Renal pelvis (tissue), 4 donors: ENCODE data around the gene BANP. TPM values are rescaled to one million over a fixed set of nuclear protein-coding genes. Genes with fewer than 3 reads are reported as not detected.
A peak's percentile ranks its signal among the peaks of the same experiment; 100 is the strongest.
"Not testable (repeated sequence)": the region's sequence is repeated elsewhere in the genome, so short reads cannot be mapped to it uniquely, and the experiment has no call there.

Experiments used
- DNase-seq: peaks from one replicate; pipeline ENCODE4 v3.0.0-alpha.2; 2013
- polyA plus RNA-seq, 3 donors: library from polyadenylated mRNA; unstranded; fragments of 120-200 nt; gene quantifications; one replicate each; pipeline ENCODE4 v1.2.1, GENCODE V29; 2013; ENCODE audit not compliant: insufficient read length in 3 of 3

The BANP gene
- polyA plus RNA-seq, 3 donors, result 23.1 to 27.4 (median 27.3) TPM

DNA sequence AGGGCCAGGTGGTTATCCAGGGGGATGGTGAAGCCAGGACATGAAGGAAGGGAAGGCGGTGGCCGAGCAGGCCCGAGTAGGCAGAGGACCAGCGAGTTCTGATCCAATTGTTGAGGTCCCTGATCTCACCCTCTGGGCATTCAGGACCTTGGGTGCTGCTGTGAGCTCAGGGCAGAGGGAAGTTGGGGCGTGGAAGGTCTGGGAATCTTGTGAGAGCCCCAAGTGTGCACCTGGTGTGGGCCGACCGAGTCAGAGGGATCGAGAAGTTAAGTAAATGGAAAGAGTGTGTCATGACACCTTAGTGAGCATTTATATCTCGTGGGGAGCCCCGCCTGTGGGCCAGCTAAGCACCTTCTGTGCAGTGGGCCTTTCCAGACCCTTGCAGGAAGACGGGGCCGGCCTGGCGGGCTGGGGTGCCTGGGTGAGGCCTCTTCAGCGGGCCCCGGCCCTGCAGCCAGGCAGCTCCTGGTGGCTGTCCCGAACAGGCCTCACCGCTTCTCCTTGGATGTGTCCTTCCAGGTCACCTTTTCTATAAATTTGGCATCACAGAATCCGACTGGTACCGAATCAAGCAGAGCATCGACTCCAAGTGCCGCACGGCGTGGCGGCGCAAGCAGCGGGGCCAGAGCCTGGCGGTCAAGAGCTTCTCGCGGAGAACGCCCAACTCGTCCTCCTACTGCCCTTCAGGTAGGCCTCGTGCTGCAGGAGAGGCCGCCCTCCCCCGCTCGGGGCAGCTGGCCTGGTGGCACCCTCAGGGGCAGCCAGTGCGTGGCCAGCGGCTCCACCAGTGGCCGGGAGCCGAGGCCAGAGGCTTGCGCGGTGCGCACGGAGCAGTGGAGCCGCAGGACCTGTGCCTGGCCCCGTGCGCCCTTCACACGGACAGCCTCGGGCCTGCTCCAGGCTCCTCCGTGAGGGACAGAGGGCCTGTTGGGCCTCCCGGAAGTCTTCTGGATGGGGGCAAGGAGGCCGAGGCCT, 76.0 kb downstream of the BANP start:
- DNase-seq, result no peak

DNA sequence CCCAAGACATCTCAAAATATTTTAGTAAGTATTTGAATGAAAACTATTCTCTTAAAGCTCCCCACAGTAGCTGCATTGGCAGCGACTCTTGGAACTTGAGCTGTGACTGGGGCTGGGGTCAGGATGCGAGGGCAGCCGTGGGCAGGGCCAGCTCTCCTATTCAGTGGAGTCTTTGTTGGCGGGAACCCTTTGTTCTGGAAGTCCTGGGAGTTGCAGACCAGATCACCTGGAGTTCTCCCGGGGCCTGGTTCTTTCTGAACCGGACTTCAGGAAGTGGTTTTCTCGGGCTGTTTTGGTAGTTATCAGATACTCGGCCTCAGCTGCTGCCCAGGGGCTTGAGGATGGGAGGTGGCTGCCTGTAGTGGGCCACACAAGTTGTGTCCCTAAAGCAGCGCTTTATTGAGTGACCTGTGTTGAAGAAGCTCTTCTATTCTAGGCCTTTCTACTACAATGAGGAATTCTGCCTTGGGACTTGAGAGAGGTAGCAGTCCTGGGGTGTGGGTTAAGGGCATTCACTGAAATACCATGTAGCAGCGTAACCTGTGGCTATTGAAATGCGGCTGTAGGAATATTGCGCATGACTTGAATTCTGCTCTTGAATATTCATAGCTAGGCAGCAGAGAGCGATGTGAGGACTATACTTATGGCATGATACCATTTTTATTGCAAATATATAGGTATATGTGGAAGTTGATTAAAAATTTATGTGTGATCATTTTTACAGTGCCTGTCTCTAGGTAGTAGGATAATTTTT, 77.1 kb downstream of the BANP start:
- DNase-seq, result not testable (repeated sequence)

DNA sequence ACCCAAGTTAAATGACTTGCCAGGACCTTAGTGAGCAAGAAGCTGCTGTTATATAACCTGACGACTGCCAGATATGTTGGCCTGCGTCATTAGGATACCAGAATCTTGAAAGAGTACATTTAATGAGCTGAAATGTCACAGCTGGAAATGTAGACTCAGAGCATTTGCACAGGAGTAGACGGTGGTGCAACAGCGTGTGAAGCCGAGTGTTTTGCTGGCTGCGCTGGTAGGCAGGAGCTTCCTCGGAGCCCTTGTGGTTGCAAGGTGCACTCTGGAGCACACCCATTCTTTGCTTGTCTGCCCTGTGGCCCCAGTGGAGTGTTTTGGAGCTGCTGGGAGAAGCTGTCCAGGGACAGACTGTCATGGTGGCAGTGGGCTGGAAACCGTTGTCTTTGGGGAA, 79.3 kb downstream of the BANP start:
- DNase-seq, result peak; percentile 39

DNA sequence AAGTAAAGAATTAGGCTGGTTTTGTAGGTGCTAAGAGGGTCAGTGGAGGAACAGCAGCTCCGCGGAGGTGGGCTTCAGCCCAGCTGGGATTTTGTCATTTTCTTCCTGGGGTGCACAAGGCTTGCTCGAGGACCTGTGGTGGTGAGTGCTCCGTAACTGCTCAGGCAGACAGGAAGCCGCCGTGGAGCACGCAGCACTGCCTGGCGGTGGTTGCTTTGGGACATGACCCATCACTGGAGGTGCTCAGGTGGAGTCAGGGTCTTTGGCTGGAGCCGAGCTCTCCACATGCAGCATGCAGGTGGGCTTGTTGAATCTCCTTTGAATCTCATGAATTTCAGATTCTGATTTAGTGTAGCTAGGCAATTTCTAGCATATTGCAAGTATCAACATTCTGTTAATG, 79.7 kb downstream of the BANP start:
- not testable (repeated sequence) for DNase-seq

DNA sequence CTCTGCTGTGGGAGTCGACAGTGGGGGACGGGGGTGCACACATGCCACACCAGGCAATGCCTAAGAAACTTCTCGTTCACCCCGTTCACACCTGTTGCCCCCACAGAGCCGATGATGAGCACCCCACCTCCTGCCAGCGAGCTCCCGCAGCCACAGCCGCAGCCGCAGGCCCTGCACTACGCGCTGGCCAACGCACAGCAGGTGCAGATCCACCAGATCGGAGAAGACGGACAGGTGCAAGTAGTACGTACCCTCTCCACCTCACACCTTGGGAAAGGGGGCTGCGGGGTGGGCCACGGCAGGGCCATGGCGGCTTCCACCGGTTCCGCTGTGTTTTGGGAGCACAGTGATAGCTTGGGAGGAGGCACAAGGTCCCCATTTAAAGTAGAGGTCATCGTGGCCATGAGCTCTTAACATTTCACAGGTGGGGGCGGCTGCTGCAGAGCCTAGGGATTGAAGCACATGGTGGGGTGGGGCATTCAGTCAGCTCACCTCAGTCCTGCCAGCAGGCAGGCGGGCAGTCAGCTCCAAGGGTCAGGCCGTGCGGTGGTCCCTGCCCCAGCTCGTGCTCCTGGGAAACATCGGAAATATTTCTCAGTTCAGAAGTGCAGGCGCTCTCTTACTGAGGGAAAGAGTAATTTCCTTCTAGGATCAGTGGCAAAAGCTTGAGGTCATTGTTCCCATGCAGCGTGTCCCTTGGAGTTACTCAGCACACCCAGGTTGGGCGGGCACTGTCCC, 81.9 kb downstream of the BANP start:
- DNase-seq, result not testable (repeated sequence)

DNA sequence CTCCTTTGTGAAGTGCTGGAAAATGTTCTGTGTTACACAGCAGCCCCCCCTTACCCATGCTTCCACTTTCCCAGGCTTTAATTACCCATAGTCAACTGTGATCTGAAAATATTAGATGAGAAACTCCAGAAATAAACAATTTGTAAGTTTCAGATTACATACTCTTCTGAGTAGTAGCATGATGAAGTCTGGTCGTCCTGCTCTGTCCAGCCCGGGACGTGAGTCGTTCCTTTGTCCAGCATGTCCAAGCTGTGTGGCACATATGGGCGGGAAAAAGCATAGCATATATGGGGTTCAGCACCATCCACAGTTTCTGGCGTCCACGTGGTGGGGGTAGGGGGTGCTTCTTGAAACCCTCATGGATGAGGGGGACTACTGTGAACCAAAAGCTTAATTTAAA, 83.5 kb downstream of the BANP start:
- DNase-seq, result no peak

DNA sequence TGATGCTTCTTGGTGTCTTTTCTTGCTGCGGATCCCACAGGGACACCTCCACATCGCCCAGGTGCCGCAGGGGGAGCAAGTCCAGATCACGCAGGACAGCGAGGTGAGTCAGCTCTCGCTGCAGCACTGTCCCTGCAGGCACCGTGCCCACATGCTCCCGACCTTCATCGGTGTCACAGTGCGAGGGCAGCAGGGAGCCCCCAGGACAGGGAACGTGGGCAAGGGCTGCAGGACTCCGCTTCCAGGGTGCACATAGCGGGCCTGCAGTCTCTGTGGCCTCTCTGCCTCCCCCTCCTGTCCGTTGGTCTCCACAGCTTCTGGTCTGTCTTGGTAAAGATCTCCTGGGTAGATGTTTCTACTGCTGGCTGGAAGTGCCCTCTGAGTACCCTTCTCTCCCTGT, 84.1 kb downstream of the BANP start:
- no peak for DNase-seq

DNA sequence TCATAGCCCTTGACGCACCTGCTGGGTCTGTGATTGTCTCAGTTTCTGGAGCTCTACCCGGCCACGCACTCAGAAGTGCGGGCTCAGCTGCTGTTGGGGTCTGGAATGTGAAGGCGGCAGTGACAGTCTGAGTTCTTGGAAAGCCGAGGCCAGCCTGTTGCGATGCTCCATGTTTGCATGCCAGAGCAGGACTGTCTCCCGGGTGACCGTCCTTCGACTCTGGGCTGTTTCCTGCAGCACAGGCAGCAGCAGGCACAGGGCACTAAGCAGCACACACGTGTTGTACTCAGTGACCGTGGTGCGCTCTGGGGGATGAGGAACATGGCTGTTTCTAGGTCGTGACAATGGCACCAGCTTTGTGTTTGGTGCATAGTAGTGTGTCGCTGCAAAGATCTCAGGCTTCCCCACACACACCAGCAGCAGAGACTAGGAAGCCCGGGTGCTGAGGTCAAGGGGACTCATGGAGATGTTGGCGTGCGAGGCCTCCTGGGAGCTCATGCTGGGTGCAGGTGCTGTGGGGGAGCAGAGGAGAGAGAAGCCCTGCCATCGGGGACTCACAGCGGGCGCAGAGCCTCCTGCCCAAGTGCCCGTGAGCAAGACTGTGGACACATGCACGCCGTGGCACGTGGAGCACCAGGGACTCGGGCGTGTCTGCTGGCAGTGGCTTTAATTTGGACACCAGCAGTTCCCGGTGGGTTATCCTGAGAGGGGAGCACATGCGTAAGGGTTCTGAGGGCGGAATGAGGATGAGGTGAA, 84.8 kb downstream of the BANP start:
- not testable (repeated sequence) for DNase-seq

DNA sequence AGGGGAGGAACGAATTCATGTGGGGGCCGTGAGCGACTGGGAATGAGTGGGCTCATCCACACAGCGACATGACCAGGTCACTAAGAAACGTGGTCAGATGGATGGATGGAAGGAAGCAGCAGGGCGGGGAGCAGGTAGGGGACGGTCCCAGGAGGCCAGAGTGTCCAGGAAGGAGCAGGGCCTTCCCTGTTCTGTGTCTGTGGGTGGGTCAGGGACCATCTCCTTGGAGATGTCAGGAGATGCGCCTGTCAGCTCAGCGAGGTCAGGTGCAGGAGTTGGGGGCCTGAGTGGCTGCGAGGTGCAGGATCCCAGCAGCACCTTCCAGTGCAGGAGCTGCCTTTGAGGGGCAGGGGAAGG, 85.4 kb downstream of the BANP start:
- DNase-seq, result not testable (repeated sequence)

DNA sequence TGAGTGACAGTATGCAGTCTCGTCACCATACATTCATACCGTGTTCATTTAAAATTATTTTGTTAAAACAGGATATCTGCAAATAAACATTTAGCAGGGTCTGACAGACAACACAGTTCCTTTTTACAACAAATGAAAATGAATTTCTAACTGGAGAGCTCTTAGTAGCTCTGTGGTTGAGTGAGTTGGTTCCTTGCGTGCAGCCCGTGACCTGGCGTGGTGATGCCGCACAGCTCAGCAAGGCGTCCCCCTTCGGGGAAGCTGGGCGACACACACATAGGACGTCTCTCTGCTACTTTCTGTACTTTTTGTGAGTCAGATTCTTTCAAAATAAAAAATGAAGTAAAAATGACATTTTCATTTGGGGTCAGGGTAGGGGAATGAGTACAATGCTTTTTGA, 86.1 kb downstream of the BANP start:
- not testable (repeated sequence) for DNase-seq

DNA sequence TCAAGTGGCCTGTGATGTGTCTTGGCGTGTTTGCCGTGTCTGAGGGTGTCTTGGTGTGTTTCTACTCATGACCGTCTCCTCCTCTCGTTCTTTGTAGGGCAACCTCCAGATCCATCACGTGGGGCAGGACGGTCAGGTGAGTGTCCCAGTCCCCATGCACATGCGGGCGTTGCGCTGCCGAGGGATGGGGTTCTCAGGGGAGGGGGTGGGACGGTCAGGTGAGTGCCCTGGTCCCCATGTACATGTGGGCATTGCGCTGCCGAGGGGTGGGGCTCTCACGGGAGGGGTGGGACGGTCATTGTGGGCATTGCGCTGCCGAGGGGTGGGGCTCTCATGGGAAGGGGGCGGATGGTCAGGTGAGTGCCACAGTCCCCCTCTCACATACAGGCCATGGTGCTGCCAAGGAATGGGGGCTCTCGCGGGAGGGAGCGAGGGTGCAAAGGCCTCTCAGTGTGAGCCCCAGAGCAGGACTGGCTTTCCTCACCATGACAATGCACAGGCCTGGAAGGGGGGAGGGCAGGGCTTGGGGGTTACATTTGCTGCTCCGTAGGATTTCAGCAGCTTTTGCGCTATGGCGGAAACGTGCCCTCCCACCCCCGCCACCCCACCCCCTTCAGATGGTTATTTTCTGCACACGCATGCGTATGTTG, 86.8 kb downstream of the BANP start:
- not testable (repeated sequence) for DNase-seq

DNA sequence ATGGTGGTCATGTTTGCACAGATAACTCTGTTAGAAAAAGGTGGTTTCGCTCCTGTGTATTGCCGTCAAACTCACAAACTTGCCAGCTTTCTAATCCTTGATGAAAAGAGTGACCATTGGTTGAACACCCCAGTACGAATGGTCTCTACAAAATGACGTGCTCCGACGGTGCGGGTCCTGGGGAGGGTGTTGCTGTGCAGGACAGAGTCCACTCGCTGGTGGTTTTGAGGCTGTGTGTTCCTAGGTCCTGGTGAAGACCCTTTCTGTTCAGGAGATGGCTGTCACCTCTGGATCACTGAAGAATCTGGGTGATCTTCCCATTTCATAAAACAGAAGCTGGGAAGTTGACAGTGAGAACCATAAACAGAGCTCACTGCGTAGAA, 87.3 kb downstream of the BANP start:
- not testable (repeated sequence) for DNase-seq

DNA sequence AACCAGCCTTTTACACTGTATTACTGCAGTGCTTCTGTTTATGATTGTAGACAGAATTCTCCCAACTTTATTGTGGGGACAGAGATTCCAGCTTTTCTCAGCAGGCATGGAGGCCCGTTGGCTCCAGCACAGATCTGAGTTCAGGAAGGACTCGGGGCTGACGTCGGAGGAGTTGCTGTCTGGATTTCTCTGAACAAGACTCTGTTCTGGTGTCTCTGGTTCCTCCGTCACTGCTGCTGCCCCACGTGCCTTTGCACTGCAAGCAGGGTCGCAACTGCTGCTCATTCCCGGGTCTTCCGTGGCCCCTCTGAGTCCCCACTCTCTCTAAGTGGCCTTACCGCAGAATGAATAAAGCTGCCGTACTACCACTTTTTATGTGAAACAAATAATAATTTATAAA, 88.4 kb downstream of the BANP start:
- DNase-seq, result no peak

DNA sequence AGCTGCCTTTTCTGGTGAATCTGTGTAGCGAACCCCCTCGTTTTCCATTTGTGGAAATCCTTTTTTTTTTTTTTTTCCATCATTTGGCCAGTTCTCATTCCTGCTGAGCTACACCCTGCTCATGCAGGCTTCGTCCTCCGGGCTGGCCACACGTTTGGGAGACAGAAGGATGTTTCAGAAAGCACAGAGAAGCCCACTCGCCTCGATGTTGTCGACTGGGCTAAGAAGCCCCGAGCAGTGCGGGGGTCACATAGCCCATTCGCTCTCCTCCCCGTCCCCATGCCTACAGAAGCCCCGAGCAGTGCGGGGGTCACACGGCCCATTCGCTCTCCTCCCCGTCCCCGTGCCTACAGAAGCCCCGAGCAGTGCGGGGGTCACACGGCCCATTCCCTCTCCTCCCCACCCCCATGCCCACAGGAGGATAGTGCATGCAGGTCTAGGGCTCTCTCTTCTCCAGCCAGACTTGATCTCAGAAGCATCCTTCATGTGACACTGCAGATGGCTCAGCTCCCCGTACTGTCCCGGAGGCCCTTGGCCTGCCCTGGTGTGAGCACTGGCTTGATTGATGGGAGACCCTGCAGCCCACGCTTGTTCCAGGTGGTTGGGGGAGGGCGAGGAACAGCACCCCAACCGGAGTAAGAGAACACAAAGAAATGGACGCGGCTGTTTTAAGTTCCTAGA, 89.1 kb downstream of the BANP start:
- DNase-seq, result not testable (repeated sequence)

DNA sequence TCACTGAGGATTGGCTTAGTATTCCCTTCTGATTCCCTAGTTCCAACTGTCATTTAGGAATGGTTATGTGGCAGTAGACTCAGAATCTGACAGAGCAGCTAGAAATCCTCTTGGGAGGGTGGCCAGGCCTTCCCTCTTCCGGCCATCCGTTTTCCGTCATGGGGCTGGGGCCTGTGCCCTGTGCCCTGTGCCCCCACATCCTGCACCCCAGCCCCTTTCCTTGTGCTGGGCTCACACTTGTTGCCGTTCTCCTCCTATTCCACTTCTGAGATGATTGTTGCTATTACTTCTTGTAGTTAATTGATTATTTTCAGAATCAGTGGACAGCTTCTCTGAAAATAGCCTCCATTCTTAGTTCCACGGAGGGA, 89.6 kb downstream of the BANP start:
- DNase-seq, result not testable (repeated sequence)

DNA sequence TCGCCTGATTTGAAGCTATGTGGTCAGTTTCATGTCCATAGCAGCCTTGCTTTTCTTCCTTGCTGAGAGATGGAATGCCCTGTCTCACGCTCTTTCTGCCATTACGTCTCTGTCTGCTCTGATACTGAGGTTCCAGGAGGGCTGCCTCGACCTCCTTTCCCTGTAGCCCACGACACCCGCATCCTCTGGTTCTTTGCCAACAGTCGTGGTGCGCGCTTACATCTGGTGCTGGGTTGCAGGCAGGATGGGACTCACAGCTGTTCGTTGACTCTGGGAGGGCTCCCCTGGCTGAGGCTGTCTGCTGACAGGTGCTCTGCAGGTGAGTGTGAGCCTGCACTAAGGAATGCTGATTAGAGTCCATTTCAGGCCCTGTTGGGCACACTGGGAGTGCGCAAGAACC, 90.3 kb downstream of the BANP start:
- DNase-seq, result not testable (repeated sequence)

DNA sequence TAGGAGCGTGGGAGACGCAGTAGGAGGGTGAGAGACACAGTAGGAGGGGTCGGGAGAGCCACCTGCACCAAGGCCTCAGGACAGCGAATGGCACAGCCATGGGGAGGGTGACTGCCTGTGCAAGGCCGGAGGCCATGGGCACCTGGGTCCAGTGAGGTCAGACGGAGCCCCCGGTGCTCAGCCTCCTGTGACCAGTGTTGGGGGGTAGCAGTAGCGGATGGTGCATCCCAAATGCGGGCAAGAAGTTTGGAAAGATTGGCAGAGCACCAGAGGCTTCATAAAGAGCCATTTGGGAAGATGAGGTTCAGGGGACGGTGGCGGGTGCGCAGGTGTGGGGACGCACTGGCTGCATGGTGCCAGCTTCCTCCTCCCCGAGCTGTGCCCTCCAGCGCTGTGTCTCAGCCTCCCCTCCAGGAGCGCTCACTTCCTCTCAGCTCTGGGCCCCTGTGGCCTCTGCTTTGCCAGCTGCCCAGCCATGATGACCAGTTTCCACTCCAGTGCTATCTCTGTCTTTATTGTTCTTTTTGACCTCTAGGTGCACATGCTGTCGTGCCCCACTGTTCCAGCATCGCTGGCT, 90.8 kb downstream of the BANP start:
- DNase-seq, result not testable (repeated sequence)

DNA sequence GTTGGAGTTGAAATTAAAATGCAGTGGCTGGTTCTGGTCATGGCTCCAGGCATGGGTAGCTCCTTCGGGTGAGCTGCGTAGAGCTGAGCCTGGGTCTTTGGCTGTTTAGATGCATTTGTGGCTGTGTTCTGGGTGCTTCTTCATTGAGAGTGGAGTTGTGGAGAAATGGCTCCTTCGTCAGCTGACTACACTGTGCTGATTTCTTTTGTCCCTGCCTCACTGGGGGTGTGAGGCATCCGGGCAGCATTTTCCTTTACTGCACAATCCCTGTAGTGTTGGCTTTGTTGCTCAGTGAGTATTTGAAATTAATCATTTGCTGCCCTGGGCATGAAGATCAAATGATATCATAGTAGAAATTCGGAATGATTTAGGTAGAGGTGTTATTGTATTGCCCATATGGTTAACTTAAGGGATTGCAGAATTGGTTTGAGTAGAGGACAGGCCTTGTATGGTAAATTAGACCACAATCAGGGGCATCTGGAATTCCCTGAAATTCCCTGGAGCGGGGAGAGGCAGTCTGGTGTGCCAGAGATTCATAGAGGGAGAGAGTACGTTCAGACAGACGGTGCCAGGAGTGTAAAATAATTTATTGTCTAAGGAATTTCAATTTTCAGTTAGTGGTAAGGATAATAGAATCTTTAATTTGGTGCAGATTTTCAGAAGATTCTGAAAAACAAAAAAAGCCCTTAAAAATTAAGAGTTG, 92.1 kb downstream of the BANP start:
- not testable (repeated sequence) for DNase-seq

DNA sequence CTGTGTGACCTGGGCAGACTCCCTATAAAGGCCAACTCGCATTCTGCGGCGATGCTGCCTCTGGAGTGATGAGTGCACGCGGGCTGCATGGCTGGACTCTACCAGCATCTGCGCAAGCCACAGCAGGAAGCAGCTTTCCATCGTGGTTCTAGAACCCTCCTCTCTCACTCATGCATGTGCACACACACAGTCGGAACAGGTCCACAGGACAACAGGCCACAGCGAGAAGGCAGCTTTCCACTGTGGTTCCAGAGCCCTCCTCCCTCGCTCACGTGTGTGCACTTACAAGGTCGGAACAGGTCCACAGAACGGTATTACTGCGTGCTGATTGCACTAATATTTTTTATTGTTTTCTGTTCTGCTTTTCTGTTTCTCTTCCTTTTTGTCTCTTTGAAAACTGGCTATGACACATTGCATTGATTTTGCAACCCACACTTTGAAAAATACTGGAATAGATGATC, 92.9 kb downstream of the BANP start:
- DNase-seq, result not testable (repeated sequence)
